ENCODE results near the gene RBFA. TPM values are rescaled to one million over a fixed set of nuclear protein-coding genes. Genes with fewer than 3 reads are reported as not detected.

RBFA gene
- polyA plus RNA-seq, 1 of the 3 experiments (the other 2 are of a cell fraction), result 57.6 TPM

- TF ChIP-seq ELF1 (IDR thresholded peaks at IDR 0.05), result no peak
- TF ChIP-seq FOXJ3 (CRISPR knock-in tag; IDR thresholded peaks at IDR 0.05), result no peak
- no peak for TF ChIP-seq USF2 (IDR thresholded peaks at IDR 0.05; ENCODE audit: borderline replicate concordance, low read depth, low read length)
- no peak for TF ChIP-seq EZH2phosphoT487 (IDR thresholded peaks at IDR 0.05; ENCODE audit: borderline replicate concordance, low read depth)
- TF ChIP-seq MEF2A (IDR thresholded peaks at IDR 0.05; ENCODE audit: borderline replicate concordance, low read depth), result no peak
- TF ChIP-seq MAX (IDR thresholded peaks at IDR 0.05; ENCODE audit: low read depth), result peak; percentile 68
- no peak for TF ChIP-seq CTCF (IDR thresholded peaks at IDR 0.05)
Measured at GRCh38 chr18:79988451-79989194, 45.6 kb upstream of the RBFA start, which contains the start of gene TXNL4A (continued).

- Histone ChIP-seq H3K36me3 (replicated peaks in 1 of 2; ENCODE audit: control insufficient read depth in 1 of 2, insufficient read depth in 2 of 2, low read length in 1 of 2) (peaks cover 2 to 18% of the 10 kb centered on the region in 2 experiments), H3K27ac (ENCODE audit: low read depth in 2 of 2, low read length in 1 of 2) (peak overlapping the region in 1 of 2 experiments; percentile 85; a peak in 2 of 4 replicates), H3K9ac (peak overlapping the region; percentile 90; the same call in 1 of the 2 replicates), H4K20me1 (ENCODE audit: insufficient read depth) (peaks cover 34% of the 10 kb centered on the region), H3K4me2 (peak overlapping the region; percentile 97), H2AFZ (ENCODE audit: low read depth) (peak overlapping the region; percentile 94), H3K27me3 (ENCODE audit: insufficient read depth) (no peaks in the 10 kb centered on the region), H3K9me2 (no peaks in the 10 kb centered on the region), H3K9me3 (no peaks in the 10 kb centered on the region), H3F3A (replicated peaks; ENCODE audit: insufficient read depth) (peaks cover 14% of the 10 kb centered on the region), H3K4me1 (ENCODE audit: control insufficient read depth in 1 of 2, insufficient read depth in 2 of 2, low read depth in 1 of 2, low read length in 1 of 2) (peaks cover 4 to 11% of the 10 kb centered on the region in 2 experiments; a peak in 2 of 4 replicates), H3K79me2 (ENCODE audit: insufficient read depth) (peaks cover 41% of the 10 kb centered on the region), H3K4me3 (ENCODE audit: low read depth in 2 of 2, low read length in 1 of 2) (peak overlapping the region; percentile 74 to 97)
- CTCF ChIA-PET, result interaction anchor here (1.1 to 1.7 kb wide), 2 partner anchors 13 to 22 kb away, joined by 3 to 4 read pairs; no protein-coding TSS in a partner anchor
- POLR2A ChIA-PET, result interaction anchor here (0.7 to 1.0 kb wide), 2 partner anchors 37 to 167 kb away, joined by 4 read pairs; no protein-coding TSS in a partner anchor
- TF ChIP-seq MEF2A (IDR thresholded peaks at IDR 0.05; ENCODE audit: borderline replicate concordance, low read depth) (no peak), MAX (IDR thresholded peaks at IDR 0.05; ENCODE audit: low read depth) (no peak), CTCF (IDR thresholded peaks at IDR 0.05) (no peak), ELF1 (IDR thresholded peaks at IDR 0.05) (no peak), CHD2 (IDR thresholded peaks at IDR 0.05; ENCODE audit: low read length, partially characterized antibody) (no peak), MXI1 (IDR thresholded peaks at IDR 0.05; ENCODE audit: low read depth, low read length) (no peak), PBX3 (IDR thresholded peaks at IDR 0.05) (no peak), TEAD4 (IDR thresholded peaks at IDR 0.05; ENCODE audit: borderline replicate concordance, insufficient read depth) (no peak), YY1 (IDR thresholded peaks at IDR 0.05; ENCODE audit: low read depth) (no peak), RFX5 (IDR thresholded peaks at IDR 0.05; ENCODE audit: low read length) (no peak), FOXM1 (IDR thresholded peaks at IDR 0.05; ENCODE audit: low read depth) (no peak), TAF1 (IDR thresholded peaks at IDR 0.05; ENCODE audit: borderline replicate concordance, low read depth, low read length) (no peak), IRF3 (IDR thresholded peaks at IDR 0.05; ENCODE audit: low read depth, low read length) (no peak), SIN3A (IDR thresholded peaks at IDR 0.05; ENCODE audit: borderline replicate concordance, low read depth, low read length) (no peak), TCF12 (IDR thresholded peaks at IDR 0.05) (no peak), RAD21 (IDR thresholded peaks at IDR 0.05; ENCODE audit: low read length) (no peak)
- WGBS (ENCODE audit: low lambda C conversion rate), result 65% methylated on average over 14 of the region's 14 CpGs
- DNase-seq, result no peak
Measured at GRCh38 chr18:79989195-79989497, 45.1 kb upstream of the RBFA start.
